HG02885 (cell line): ENCODE measurements around the gene MYADM.

ENCODE experiments used
- ATAC-seq: cut with Tn5 transposase; IDR thresholded peaks from one replicate; pipeline ENCODE4 v1.9.1; 2021; ENCODE audit warnings: mild to moderate bottlenecking; ENCODE audit not compliant: unreplicated experiment, poor library complexity

MYADM gene

GRCh38 chr19:53908935-53909415 is 41.3 kb downstream of the MYADM start, which contains the start of gene CACNG7:
Gene CACNG7 (plus strand): TSS chr19:53909278. CDS start chr19:53912832, 3,554 bp downstream.
- no peak for ATAC-seq

- ATAC-seq: no peak
Observed at GRCh38 chr19:53909471-53910169, 41.9 kb downstream of the MYADM start.

DNA sequence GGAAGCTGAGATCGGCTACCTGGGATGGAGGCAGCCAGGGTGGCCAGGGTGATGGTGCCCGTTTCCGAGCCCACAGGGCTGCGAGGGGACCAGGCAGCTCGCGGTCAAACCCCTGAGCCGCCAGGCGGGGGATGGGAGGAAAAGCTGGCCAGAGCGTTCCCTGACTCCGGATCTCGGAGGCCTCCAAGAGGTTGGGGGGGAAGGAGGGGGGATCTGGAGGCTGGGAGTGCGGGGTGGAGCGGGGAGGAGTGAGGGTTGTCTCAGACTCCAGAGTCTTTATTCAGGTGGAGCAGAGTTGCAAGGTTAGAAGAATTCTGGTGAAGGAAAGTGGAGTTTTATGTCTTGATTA is 42.5 kb downstream of the MYADM start:
- no peak for ATAC-seq

- ATAC-seq: no peak
Observed at GRCh38 chr19:53912653-53913052, 45.0 kb downstream of the MYADM start.

DNA sequence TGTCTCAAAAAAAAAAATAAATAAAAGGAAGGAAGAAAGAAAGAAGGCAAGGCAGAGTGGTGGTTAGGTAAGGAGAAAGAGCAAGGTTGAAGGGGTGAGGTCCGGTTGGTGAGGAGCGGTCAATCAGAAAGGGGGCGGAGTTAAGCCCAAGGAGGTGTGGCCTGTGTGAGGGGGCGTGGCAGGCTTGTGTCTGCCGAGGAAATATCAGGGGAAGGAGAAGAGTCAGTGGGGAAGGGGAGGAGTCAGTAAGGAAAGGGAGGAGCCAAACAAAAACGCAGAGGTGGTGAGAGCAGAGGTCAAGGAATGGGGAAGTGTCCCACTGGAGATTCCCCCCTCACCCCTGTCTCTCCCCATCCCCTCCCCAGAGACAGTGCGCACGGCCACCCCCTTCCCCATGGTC is 47.3 kb downstream of the MYADM start:
- no peak for ATAC-seq

- ATAC-seq: no peak
Observed at GRCh38 chr19:53916004-53916403, 48.3 kb downstream of the MYADM start.

GRCh38 chr19:53917356-53917755 is 49.7 kb downstream of the MYADM start:
- ATAC-seq: no peak
